Activated T-cell treated with anti-CD3 and anti-CD28 coated beads, Interleukin-2, amount 50 U/mL, for 4 hours (primary cell): Measurements from ENCODE around the gene ZNF326. TPM values are rescaled to one million over a fixed set of nuclear protein-coding genes. Genes with fewer than 3 reads are reported as not detected.

Source experiments
- ATAC-seq, 2 donors: fragments of 200-7000 bp; cut with Tn5 transposase; one replicate each; pipeline ENCODE4 v1.10.0; 2021
- DNase-seq: peaks from one replicate; pipeline ENCODE4 v3.0.0-alpha.2; 2020
- H3K27me3 Mint-ChIP-seq: one replicate; pipeline ENCODE4 v1.8.0; 2021; ENCODE audit warnings: low read depth, mixed read lengths
- H3K36me3 Mint-ChIP-seq: one replicate; pipeline ENCODE4 v1.8.0; 2022; ENCODE audit warnings: mixed read lengths; ENCODE audit not compliant: insufficient read depth
- H3K4me1 Mint-ChIP-seq: one replicate; pipeline ENCODE4 v1.8.0; 2021; ENCODE audit warnings: low read depth, mixed read lengths
- H3K4me3 Mint-ChIP-seq: one replicate; pipeline ENCODE4 v1.8.0; 2021; ENCODE audit warnings: mild to moderate bottlenecking, moderate library complexity, mixed read lengths
- H3K9me3 Mint-ChIP-seq: one replicate; pipeline ENCODE4 v1.8.0; 2021; ENCODE audit warnings: mixed read lengths
- total RNA-seq, 3 donors: library from RNA; stranded (reverse); gene quantifications; one replicate each; pipeline ENCODE4 v1.2.1, GENCODE V29; 2021

Gene ZNF326
- total RNA-seq, result 10 to 100 TPM; 30.0 to 32.0 (median 31.2) TPM

- Mint-ChIP-seq H3K9me3 (no peaks in the 10 kb centered on the region), H3K4me3 (peak within 1 kb of the TSS; percentile 97), H3K4me1 (peaks cover 38% of the 10 kb centered on the region), H3K36me3 (peaks cover 14% of the 10 kb centered on the region), H3K27me3 (no peaks in the 10 kb centered on the region)
- DNase-seq (peak; percentile 90), ATAC-seq (peak; percentile 97)
Observed at GRCh38 chr1:89994805-89995597, at the start of gene ZNF326. Gene ZNF326, plus strand, starts transcription at chr1:89995110. Its CDS starts 148 bp downstream, at chr1:89995258.

- Mint-ChIP-seq H3K4me3 (no peak overlapping the region), H3K27me3 (no peaks in the 10 kb centered on the region), H3K4me1 (no peaks in the 10 kb centered on the region), H3K36me3 (no peaks in the 10 kb centered on the region), H3K9me3 (no peaks in the 10 kb centered on the region)
- ATAC-seq (peak in 1 of 2 donors; percentile 14), DNase-seq (no peak)
Observed at GRCh38 chr1:89945852-89946476, 48.9 kb upstream of the ZNF326 start.

- H3K27me3 Mint-ChIP-seq, result no peaks in the 10 kb centered on the region
- ATAC-seq (no peak), DNase-seq (no peak)
- H3K36me3 Mint-ChIP-seq, result no peaks in the 10 kb centered on the region
- H3K4me1 Mint-ChIP-seq, result no peaks in the 10 kb centered on the region
- H3K4me3 Mint-ChIP-seq, result no peak overlapping the region
- H3K9me3 Mint-ChIP-seq, result no peaks in the 10 kb centered on the region
Observed at GRCh38 chr1:89946532-89946931, 48.4 kb upstream of the ZNF326 start.

GRCh38 chr1:89948722-89949345 is 46.1 kb upstream of the ZNF326 start:
- no peak for DNase-seq
- ATAC-seq, result no peak
- Mint-ChIP-seq H3K4me1 (peaks cover 7% of the 10 kb centered on the region), H3K27me3 (no peaks in the 10 kb centered on the region), H3K9me3 (no peaks in the 10 kb centered on the region), H3K4me3 (no peak overlapping the region), H3K36me3 (no peaks in the 10 kb centered on the region)

GRCh38 chr1:89949991-89950624 is 44.8 kb upstream of the ZNF326 start:
- no peaks in the 10 kb centered on the region for H3K36me3 Mint-ChIP-seq
- no peaks in the 10 kb centered on the region for H3K9me3 Mint-ChIP-seq
- no peak overlapping the region for H3K4me3 Mint-ChIP-seq
- H3K4me1 Mint-ChIP-seq, result peaks cover 9% of the 10 kb centered on the region
- ATAC-seq (no peak), DNase-seq (no peak)
- H3K27me3 Mint-ChIP-seq, result no peaks in the 10 kb centered on the region

GRCh38 chr1:89950703-89951102 is 44.2 kb upstream of the ZNF326 start:
- ATAC-seq (no peak), DNase-seq (no peak)
- Mint-ChIP-seq H3K9me3 (no peaks in the 10 kb centered on the region), H3K4me1 (peaks cover 9% of the 10 kb centered on the region), H3K27me3 (no peaks in the 10 kb centered on the region), H3K36me3 (no peaks in the 10 kb centered on the region), H3K4me3 (no peak overlapping the region)

GRCh38 chr1:89951766-89952604 is 42.9 kb upstream of the ZNF326 start:
- H3K4me3 Mint-ChIP-seq, result no peak overlapping the region
- no peaks in the 10 kb centered on the region for H3K27me3 Mint-ChIP-seq
- H3K4me1 Mint-ChIP-seq, result peaks cover 12% of the 10 kb centered on the region
- DNase-seq, result no peak
- no peak for ATAC-seq
- H3K36me3 Mint-ChIP-seq, result no peaks in the 10 kb centered on the region
- H3K9me3 Mint-ChIP-seq, result no peaks in the 10 kb centered on the region

GRCh38 chr1:89952605-89953130 is 42.2 kb upstream of the ZNF326 start:
- H3K4me3 Mint-ChIP-seq, result no peak overlapping the region
- DNase-seq, result no peak
- no peaks in the 10 kb centered on the region for H3K27me3 Mint-ChIP-seq
- H3K4me1 Mint-ChIP-seq, result peaks cover 18% of the 10 kb centered on the region
- no peaks in the 10 kb centered on the region for H3K36me3 Mint-ChIP-seq
- no peaks in the 10 kb centered on the region for H3K9me3 Mint-ChIP-seq
- peak in 1 of 2 donors; percentile 55 for ATAC-seq

- Mint-ChIP-seq H3K4me1 (peaks cover 18% of the 10 kb centered on the region), H3K27me3 (no peaks in the 10 kb centered on the region), H3K4me3 (no peak overlapping the region), H3K36me3 (no peaks in the 10 kb centered on the region), H3K9me3 (no peaks in the 10 kb centered on the region)
- peak; percentile 19 for DNase-seq
- peak; percentile 59 to 69 for ATAC-seq
Observed at GRCh38 chr1:89953131-89953626, 41.7 kb upstream of the ZNF326 start.

- Mint-ChIP-seq H3K27me3 (no peaks in the 10 kb centered on the region), H3K9me3 (no peaks in the 10 kb centered on the region), H3K4me3 (no peak overlapping the region), H3K4me1 (peaks cover 18% of the 10 kb centered on the region), H3K36me3 (no peaks in the 10 kb centered on the region)
- no peak for ATAC-seq
- DNase-seq, result no peak
Observed at GRCh38 chr1:89953929-89954328, 41.0 kb upstream of the ZNF326 start.

GRCh38 chr1:89954401-89954800 is 40.5 kb upstream of the ZNF326 start:
- H3K4me3 Mint-ChIP-seq, result no peak overlapping the region
- H3K27me3 Mint-ChIP-seq, result no peaks in the 10 kb centered on the region
- ATAC-seq, result no peak

GRCh38 chr1:89955311-89956205 is 39.4 kb upstream of the ZNF326 start:
- DNase-seq, result no peak
- no peaks in the 10 kb centered on the region for H3K9me3 Mint-ChIP-seq
- no peak for ATAC-seq
- H3K4me1 Mint-ChIP-seq, result peaks cover 18% of the 10 kb centered on the region
- no peak overlapping the region for H3K4me3 Mint-ChIP-seq
- H3K27me3 Mint-ChIP-seq, result no peaks in the 10 kb centered on the region
- no peaks in the 10 kb centered on the region for H3K36me3 Mint-ChIP-seq

More at GRCh38 chr1:89954401-89954800, 40.5 kb upstream of the ZNF326 start:
- DNase-seq, result no peak
- peaks cover 18% of the 10 kb centered on the region for H3K4me1 Mint-ChIP-seq
- no peaks in the 10 kb centered on the region for H3K9me3 Mint-ChIP-seq
- H3K36me3 Mint-ChIP-seq, result no peaks in the 10 kb centered on the region

- DNase-seq, result no peak
- peaks cover 19% of the 10 kb centered on the region for H3K4me1 Mint-ChIP-seq
- ATAC-seq, result peak; percentile 53 to 58
- no peak overlapping the region for H3K4me3 Mint-ChIP-seq
- no peaks in the 10 kb centered on the region for H3K36me3 Mint-ChIP-seq
- no peaks in the 10 kb centered on the region for H3K9me3 Mint-ChIP-seq
- H3K27me3 Mint-ChIP-seq, result no peaks in the 10 kb centered on the region
Observed at GRCh38 chr1:89957107-89957506, 37.8 kb upstream of the ZNF326 start.
